Omental fat pad (tissue), 4 donors: ENCODE data around the gene POLD2. TPM values are rescaled to one million over a fixed set of nuclear protein-coding genes. Genes with fewer than 3 reads are reported as not detected.

Experiments used
- ATAC-seq: fragments of 150-250 bp; one replicate; pipeline ENCODE4 v1.9.1; 2016; ENCODE audit warnings: mild to moderate bottlenecking, moderate library complexity; ENCODE audit not compliant: low FRiP score
- DNase-seq: peaks from one replicate; pipeline ENCODE4 v3.0.0-alpha.2; 2019; ENCODE audit warnings: low spot score
- total RNA-seq, 4 donors: library from RNA; depleted of rRNA; stranded (reverse); fragments of >200 nt; gene quantifications; one replicate each; pipeline ENCODE4 v1.1.0, GENCODE V29; 2016
- TF ChIP-seq, protein P1 (sequence below), 3 donors: fragments of 450-650 bp; IDR thresholded peaks; one replicate each; pipeline ENCODE4 v1.5.1; 2016 to 2017; ENCODE audit warnings: antibody characterized with exemption in 3 of 3, mild to moderate bottlenecking in 3 of 3, moderate library complexity in 2 of 3

The POLD2 gene
- total RNA-seq, 4 donors from 2014 or later: 41.9 to 71.3 (median 44.2) TPM

DNA sequence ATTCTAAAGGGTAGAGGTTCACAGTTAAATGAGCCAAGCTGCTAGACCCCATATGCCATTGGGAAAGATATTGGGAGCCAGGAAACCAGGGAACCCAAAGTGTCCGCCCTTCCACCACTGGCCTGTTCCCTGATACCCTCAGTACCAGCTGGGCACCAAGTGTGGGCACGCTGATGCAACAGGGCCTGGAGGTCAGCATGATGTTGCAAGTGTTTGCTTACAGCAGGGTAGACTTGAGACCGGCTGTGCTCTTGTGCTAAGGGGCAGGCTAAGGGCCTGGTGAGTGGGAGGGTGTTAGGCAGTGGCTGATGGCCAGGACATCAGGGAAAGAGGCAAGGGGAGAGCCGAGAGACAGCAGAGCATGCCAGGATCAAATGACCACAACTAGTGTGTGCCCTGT, 38.8 kb upstream of the POLD2 start:
- ATAC-seq: no peak
- peak; percentile 1 for DNase-seq
- TF ChIP-seq, protein P1, sequence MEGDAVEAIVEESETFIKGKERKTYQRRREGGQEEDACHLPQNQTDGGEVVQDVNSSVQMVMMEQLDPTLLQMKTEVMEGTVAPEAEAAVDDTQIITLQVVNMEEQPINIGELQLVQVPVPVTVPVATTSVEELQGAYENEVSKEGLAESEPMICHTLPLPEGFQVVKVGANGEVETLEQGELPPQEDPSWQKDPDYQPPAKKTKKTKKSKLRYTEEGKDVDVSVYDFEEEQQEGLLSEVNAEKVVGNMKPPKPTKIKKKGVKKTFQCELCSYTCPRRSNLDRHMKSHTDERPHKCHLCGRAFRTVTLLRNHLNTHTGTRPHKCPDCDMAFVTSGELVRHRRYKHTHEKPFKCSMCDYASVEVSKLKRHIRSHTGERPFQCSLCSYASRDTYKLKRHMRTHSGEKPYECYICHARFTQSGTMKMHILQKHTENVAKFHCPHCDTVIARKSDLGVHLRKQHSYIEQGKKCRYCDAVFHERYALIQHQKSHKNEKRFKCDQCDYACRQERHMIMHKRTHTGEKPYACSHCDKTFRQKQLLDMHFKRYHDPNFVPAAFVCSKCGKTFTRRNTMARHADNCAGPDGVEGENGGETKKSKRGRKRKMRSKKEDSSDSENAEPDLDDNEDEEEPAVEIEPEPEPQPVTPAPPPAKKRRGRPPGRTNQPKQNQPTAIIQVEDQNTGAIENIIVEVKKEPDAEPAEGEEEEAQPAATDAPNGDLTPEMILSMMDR (IDR thresholded peaks at IDR 0.05): no peak

DNA sequence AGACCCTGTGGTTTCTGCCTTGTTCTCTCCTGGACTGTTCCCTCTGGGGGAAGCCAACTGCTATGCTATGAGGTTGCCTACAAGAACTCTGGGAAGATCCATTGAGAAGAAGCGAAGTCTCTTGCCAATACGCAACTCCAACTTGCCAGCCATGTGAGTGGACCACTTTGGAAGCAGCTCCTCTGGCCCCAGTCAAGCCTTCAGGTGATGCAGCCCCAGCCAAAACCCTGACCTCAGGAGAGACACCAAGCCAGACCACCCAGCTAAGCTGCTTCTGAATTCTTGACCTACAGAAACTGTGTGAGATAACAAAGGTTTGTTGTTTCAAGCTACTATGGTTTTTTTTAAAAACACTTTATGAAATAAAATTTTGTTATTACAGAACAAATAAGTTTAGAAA, 38.0 kb upstream of the POLD2 start:
- TF ChIP-seq, protein P1 (IDR thresholded peaks at IDR 0.05): no peak
- DNase-seq (peak; percentile 3), ATAC-seq (no peak)

DNA sequence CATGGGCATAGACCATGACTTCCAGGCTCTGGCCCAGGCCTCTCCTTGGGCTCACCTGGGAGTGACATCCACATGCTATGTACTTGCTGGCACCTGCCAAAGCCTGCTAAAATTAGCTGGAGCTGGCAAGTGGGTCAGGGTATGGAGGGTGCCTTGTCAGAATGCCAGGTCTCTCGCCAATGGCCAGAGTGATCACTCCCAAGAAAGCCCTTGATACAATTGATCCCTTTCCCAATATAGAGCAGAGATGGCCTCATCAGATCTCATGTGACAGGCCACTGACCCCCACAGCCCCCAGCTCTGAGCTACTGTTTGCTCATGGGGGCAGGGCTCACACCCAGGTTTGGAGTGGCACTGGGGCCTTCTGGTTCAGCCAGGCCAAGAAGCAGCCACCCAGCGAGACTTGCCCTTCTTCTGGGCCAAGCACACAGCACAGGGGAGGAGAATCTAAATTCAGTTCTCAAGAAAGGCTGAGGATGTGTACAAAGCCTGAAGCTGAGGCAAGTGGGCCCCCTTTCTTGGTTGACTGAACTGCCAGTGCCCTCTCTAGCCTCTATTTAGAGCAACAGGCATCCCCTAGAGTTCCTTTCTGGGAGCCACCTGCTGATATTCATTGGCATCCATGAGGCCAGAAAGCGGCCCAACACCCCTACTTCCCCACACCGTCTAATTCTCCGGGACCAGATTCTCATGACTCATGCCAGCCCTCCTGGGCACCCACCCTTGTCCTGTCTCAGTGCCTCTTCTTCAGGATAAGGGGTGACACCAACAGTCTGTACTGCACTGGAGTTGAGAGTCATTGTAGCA, 36.7 kb upstream of the POLD2 start:
- TF ChIP-seq, protein P1 (IDR thresholded peaks at IDR 0.05): no peak
- DNase-seq (peak; percentile 7), ATAC-seq (no peak)

DNA sequence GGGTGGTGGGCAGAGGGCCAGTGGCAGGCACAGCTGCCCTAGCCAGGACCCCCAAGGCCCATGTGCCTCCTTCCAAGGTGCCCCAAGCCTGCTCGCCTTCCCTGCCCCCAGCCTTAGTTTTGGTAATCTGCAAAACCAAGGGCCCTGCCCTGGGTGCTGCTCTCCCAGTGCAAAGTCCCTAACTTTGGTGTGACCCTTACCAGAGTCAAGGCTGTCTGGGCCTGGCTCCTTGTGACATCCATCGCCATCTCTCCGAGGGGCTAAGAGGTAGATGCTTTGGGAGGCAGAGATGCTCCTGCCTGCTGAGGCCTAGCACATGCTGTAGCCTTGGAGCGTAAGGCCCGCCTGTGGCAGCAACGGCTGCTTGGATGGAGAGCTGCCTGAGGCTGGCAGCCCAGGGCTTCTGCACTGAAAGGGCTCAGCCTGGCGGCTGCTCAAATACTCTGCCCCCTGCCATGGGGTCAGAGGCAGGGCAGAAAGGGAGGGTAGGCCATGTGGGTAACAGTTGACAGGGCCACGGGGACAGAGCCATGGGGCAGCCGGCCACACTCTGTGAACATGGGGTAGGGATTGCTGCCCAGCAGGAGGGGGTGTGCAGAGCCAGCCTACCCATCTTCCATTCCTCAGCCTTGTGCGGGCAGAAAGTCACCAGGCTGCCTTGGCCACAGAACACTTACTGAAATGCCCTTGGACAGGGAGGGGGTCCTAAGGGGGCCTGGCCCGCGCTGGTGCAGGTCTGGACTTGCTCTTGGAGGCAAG, 35.7 kb upstream of the POLD2 start:
- TF ChIP-seq, protein P1 (IDR thresholded peaks at IDR 0.05): no peak
- peak; percentile 8 for DNase-seq
- no peak for ATAC-seq

DNA sequence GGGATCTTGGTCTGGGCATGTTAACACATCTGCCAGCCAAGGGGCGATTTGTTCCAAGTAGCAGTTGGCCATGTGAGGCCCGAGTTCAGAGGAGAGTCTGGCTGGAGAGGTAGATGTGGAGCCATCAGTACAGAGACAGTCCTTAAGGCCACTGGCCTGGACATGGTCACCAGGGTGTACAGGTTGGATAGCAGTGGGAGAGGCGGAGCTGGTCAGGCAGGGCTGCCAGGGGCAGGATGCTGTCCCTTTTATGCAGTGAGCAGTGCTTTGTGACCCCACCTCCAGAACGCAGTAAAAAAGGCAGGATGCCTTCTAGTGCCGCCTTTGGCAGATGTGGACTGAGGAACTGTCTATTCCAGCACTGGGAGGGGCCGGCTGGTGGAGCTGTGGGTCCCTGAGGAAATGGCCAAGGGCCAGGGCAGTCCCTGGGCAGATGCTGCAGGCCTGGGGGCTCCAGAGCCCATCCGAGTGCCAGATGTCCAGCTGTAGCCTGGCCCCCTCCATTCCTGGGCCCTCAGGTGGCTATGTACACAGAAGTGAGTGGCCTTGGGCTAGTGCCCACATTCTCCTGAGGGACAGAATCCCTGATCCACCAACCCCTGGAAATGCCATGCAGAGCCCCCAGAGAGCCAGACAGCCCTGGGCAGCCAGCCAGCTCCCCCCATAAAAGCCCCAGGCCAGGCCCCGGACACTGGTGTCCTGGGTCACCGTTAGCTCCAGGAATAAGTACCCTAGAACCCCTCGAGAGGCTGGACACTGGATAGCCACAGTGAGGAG, 34.9 kb upstream of the POLD2 start:
- ATAC-seq (no peak), DNase-seq (peak; percentile 16)
- TF ChIP-seq, protein P1 (IDR thresholded peaks at IDR 0.05): no peak

DNA sequence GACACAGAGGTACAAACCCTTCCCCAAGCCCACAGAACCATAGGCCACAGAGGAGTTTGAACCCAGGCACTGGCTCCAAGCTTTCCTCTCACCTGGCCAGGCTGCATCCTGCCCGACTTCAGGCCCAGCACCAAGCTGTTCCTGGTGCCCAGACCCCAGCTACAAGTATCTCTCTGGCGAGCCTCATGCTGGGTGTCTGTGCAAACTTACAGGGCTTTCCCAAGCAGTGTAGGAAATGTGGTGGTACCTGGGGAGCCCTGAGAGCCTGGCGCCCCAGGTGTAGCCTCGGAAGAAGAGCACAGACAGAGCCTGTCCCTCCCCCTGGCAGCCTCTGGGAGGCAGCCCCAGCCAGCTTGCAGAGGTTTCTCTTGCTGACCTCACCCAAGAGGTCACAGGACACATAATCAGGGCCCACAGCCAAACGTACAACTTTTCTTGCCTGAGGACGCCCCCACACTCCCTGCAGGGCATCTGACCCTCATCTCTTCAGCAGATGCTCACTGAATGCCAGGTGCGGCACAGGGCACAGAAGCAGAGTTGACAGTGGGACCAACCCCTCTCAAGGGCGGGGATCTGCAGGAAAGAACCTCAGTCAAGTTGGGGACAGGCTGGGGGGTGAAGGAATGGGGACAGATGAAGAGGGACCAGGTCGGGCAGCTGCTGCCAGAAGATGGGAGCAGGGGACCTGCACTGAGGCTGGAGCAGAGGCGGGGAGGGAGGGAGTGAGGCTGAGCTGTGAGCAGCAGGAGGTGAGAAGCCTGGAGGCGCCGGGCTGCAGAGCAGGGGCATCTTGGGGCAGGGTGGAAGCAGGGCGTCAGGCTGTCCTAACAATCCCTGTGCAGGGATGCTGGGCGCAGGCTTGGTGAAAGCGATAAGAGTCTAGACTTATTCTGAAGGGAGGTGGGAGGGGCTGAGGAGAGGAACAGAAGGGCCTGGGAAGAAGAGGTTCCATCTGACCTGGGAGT, 34.0 kb upstream of the POLD2 start:
- ATAC-seq (no peak), DNase-seq (peak; percentile 16)
- TF ChIP-seq, protein P1 (IDR thresholded peaks at IDR 0.05): no peak
